WTC11 (cell line): ENCODE data around the gene CD300A. TPM values are rescaled to one million over a fixed set of nuclear protein-coding genes. Genes with fewer than 3 reads are reported as not detected.

Experiments used
- ATAC-seq: fragments of 200-7000 bp; cut with Tn5 transposase; 2 replicates; pipeline ENCODE4 v1.10.0; 2021; ENCODE audit warnings: mild to moderate bottlenecking, moderate library complexity
- CTCF ChIA-PET: fragments of 300-600 bp; sonication (Branson Sonifier 250); formaldehyde crosslinking; loops from one replicate; lab custom pipeline; 2021; ENCODE audit warnings: antibody characterized with exemption; lab: Charles Lee
- POLR2A ChIA-PET: fragments of 350-600 bp; sonication (Branson Sonifier 250); formaldehyde crosslinking; loops from one replicate; lab custom pipeline; 2021; ENCODE audit warnings: antibody characterized with exemption; lab: Charles Lee
- DNase-seq: peaks from one replicate; pipeline ENCODE4 v3.0.0; 2021; ENCODE audit warnings: low spot score
- H3K27ac Mint-ChIP-seq: 2 replicates; pipeline ENCODE4 v1.8.0; 2021; ENCODE audit warnings: mixed read lengths
- H3K27me3 Mint-ChIP-seq: 2 replicates; pipeline ENCODE4 v1.8.0; 2021; ENCODE audit warnings: low read depth, mild to moderate bottlenecking, moderate library complexity, mixed read lengths
- H3K36me3 Mint-ChIP-seq: 2 replicates; pipeline ENCODE4 v1.8.0; 2021; ENCODE audit warnings: mixed read lengths
- H3K4me1 Mint-ChIP-seq: 2 replicates; pipeline ENCODE4 v1.8.0; 2022; ENCODE audit warnings: mixed read lengths
- H3K4me3 Mint-ChIP-seq: 2 replicates; pipeline ENCODE4 v1.8.0; 2021; ENCODE audit warnings: mild to moderate bottlenecking, moderate library complexity, mixed read lengths
- H3K9me3 Mint-ChIP-seq: 2 replicates; pipeline ENCODE4 v1.8.0; 2021; ENCODE audit warnings: mixed read lengths
- CREB1 ChIP-seq: sonication (generic); formaldehyde crosslinking; IDR thresholded peaks from 2 replicates; pipeline ENCODE4 v1.8.0; 2023; ENCODE audit warnings: mild to moderate bottlenecking, missing genetic modification reagents
- FOXJ3 ChIP-seq: sonication (generic); formaldehyde crosslinking; IDR thresholded peaks from 2 replicates; pipeline ENCODE4 v1.9.0; 2021; ENCODE audit warnings: missing genetic modification reagents, mild to moderate bottlenecking, borderline replicate concordance
- GABPB1 ChIP-seq: sonication (generic); formaldehyde crosslinking; IDR thresholded peaks from 2 replicates; pipeline ENCODE4 v1.8.1; 2023; ENCODE audit warnings: mild to moderate bottlenecking, missing genetic modification reagents
- GRHL2 ChIP-seq: fragments of 250-450 bp; sonication (Bioruptor Pico); IDR thresholded peaks from 2 replicates; pipeline ENCODE4 v1.8.0; 2022; ENCODE audit warnings: mild to moderate bottlenecking, moderate library complexity; ENCODE audit not compliant: insufficient replicate concordance, severe bottlenecking
- JAZF1 ChIP-seq: fragments of 250-450 bp; sonication (Bioruptor Pico); IDR thresholded peaks from 2 replicates; pipeline ENCODE4 v1.9.0; 2021; ENCODE audit warnings: moderate library complexity, mild to moderate bottlenecking, inconsistent platforms
- NFE2L1 ChIP-seq: sonication (generic); formaldehyde crosslinking; IDR thresholded peaks from 2 replicates; pipeline ENCODE4 v1.8.1; 2023; ENCODE audit warnings: missing genetic modification reagents
- NFYB ChIP-seq: sonication (generic); formaldehyde crosslinking; conservative IDR thresholded peaks from 2 replicates; pipeline ENCODE4 v1.8.0; 2022; ENCODE audit warnings: low read depth, missing genetic modification reagents
- NR3C1 ChIP-seq: sonication (generic); formaldehyde crosslinking; conservative IDR thresholded peaks from 2 replicates; pipeline ENCODE4 v1.8.1; 2023; ENCODE audit warnings: low read depth, mild to moderate bottlenecking, missing genetic modification reagents
- OVOL2 ChIP-seq: fragments of 250-450 bp; sonication (Bioruptor Pico); IDR thresholded peaks from 2 replicates; pipeline ENCODE4 v1.9.0; 2021; ENCODE audit warnings: mild to moderate bottlenecking, borderline replicate concordance
- RELA ChIP-seq: sonication (generic); formaldehyde crosslinking; IDR thresholded peaks from 2 replicates; pipeline ENCODE4 v1.8.1; 2022; ENCODE audit warnings: missing genetic modification reagents, mild to moderate bottlenecking, borderline replicate concordance
- SMAD4 ChIP-seq: sonication (generic); formaldehyde crosslinking; IDR thresholded peaks from 2 replicates; pipeline ENCODE4 v1.8.0; 2022; ENCODE audit warnings: mild to moderate bottlenecking, missing genetic modification reagents
- TCF7 ChIP-seq: sonication (generic); formaldehyde crosslinking; IDR thresholded peaks from 2 replicates; pipeline ENCODE4 v1.8.0; 2022; ENCODE audit warnings: mild to moderate bottlenecking, low read depth, missing genetic modification reagents, moderate library complexity
- TEAD1 ChIP-seq: sonication (generic); formaldehyde crosslinking; IDR thresholded peaks from 2 replicates; pipeline ENCODE4 v1.8.0; 2022; ENCODE audit warnings: mild to moderate bottlenecking, missing genetic modification reagents
- TEAD4 ChIP-seq: sonication (generic); formaldehyde crosslinking; IDR thresholded peaks from 2 replicates; pipeline ENCODE4 v1.8.0; 2022; ENCODE audit warnings: mild to moderate bottlenecking, missing genetic modification reagents
- ZBTB21 ChIP-seq: sonication (generic); formaldehyde crosslinking; IDR thresholded peaks from 2 replicates; pipeline ENCODE4 v1.8.1; 2023; ENCODE audit warnings: mild to moderate bottlenecking, missing genetic modification reagents, borderline replicate concordance
- ZNF423 ChIP-seq: fragments of 250-450 bp; sonication (Bioruptor Pico); IDR thresholded peaks from 2 replicates; pipeline ENCODE4 v2.1.2; 2022; ENCODE audit warnings: mild to moderate bottlenecking, moderate library complexity
- total RNA-seq: library from RNA; stranded (reverse); gene quantifications from 3 replicates; pipeline ENCODE4 v1.2.3, GENCODE V29; 2021
- TF ChIP-seq, protein P1 (sequence below): fragments of 250-450 bp; sonication (Bioruptor Pico); IDR thresholded peaks from 2 replicates; pipeline ENCODE4 v1.9.0; 2021; ENCODE audit warnings: mild to moderate bottlenecking
- TF ChIP-seq, protein P2 (sequence below): sonication (generic); formaldehyde crosslinking; IDR thresholded peaks from 2 replicates; pipeline ENCODE4 v1.8.0; 2022; ENCODE audit warnings: missing genetic modification reagents
- TF ChIP-seq, protein P3 (sequence below): fragments of 200-600 bp; IDR thresholded peaks from 2 replicates; pipeline ENCODE4 v1.8.0; 2022; ENCODE audit warnings: antibody characterized with exemption
- TF ChIP-seq, protein P4 (sequence below): sonication (generic); formaldehyde crosslinking; IDR thresholded peaks from 2 replicates; pipeline ENCODE4 v1.8.1; 2023; ENCODE audit warnings: mild to moderate bottlenecking, missing genetic modification reagents, moderate library complexity
- TF ChIP-seq, protein P5 (sequence below): sonication (generic); formaldehyde crosslinking; IDR thresholded peaks from 2 replicates; pipeline ENCODE4 v1.8.1; 2023; ENCODE audit warnings: mild to moderate bottlenecking, missing genetic modification reagents, borderline replicate concordance

Gene CD300A
- total RNA-seq, 1 experiment from 2014 or later, result 1.1 TPM

DNA sequence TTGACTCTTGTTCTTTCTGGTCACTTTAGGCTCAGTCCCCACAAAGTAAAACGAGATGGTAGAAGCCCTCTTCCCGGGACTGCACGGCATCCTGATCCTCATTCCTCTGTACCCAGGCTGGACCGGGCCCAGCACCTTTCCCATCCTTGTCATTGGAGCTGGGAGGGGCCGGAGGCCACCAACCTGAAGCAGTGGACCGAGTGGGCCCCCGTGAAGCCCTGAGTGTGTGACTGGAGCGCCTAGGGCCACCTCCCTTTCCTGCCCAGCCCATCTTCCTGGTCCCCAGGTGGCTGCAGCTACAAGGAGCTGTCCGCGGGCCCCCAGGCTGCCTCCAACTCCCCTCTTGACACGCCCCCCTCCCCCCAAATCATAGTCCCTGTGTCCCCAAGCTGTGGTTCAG lies 17.1 kb upstream of the CD300A start (continued):
- no peak for TF ChIP-seq GABPB1 (CRISPR knock-in tag)
- TF ChIP-seq RELA (CRISPR knock-in tag), result no peak

DNA sequence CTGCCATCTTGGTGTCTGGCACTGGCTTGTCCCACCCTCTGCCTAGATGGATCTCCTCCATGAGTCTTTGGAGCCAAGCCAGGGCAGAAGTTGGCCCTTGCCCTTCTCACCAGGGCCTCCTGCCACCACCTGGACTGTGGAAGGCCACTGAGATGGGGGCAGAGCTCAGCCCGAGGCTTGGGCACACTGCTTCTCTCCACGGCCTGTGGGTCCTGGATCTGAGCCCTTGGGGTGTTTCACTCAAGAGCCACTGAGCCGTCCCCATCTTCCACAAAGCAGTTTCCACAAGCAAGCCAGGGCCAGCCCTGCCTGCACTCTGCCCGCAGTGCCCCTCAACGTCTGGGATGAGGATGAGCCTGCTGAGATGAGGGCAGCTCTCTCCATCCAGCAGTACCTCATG lies 16.7 kb upstream of the CD300A start:
- Mint-ChIP-seq H3K4me1 (peaks cover 25% of the 10 kb centered on the region), H3K9me3 (no peaks in the 10 kb centered on the region), H3K27ac (no peak overlapping the region), H3K27me3 (peaks cover 24% of the 10 kb centered on the region), H3K36me3 (no peaks in the 10 kb centered on the region), H3K4me3 (no peak overlapping the region)
- ChIA-PET POLR2A (interaction anchor here (0.7 kb wide), 1 partner anchor 47 kb away, joined by 4 read pairs; no protein-coding TSS in a partner anchor), CTCF (interaction anchor here (2.5 kb wide), 1 partner anchor 71 kb away, joined by 11 read pairs; no protein-coding TSS in a partner anchor)
- DNase-seq, result no peak
- no peak for ATAC-seq
- TF ChIP-seq, protein P1, sequence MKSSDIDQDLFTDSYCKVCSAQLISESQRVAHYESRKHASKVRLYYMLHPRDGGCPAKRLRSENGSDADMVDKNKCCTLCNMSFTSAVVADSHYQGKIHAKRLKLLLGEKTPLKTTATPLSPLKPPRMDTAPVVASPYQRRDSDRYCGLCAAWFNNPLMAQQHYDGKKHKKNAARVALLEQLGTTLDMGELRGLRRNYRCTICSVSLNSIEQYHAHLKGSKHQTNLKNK, result no peak
- no peak for TF ChIP-seq NFYB (CRISPR knock-in tag)
- no peak for TF ChIP-seq GABPB1 (CRISPR knock-in tag)
- no peak for TF ChIP-seq TEAD4 (CRISPR knock-in tag)
- no peak for TF ChIP-seq TCF7 (CRISPR knock-in tag)
- no peak for TF ChIP-seq GRHL2 (CRISPR knock-in tag)
- no peak for TF ChIP-seq NR3C1 (CRISPR knock-in tag)
- TF ChIP-seq, protein P2, sequence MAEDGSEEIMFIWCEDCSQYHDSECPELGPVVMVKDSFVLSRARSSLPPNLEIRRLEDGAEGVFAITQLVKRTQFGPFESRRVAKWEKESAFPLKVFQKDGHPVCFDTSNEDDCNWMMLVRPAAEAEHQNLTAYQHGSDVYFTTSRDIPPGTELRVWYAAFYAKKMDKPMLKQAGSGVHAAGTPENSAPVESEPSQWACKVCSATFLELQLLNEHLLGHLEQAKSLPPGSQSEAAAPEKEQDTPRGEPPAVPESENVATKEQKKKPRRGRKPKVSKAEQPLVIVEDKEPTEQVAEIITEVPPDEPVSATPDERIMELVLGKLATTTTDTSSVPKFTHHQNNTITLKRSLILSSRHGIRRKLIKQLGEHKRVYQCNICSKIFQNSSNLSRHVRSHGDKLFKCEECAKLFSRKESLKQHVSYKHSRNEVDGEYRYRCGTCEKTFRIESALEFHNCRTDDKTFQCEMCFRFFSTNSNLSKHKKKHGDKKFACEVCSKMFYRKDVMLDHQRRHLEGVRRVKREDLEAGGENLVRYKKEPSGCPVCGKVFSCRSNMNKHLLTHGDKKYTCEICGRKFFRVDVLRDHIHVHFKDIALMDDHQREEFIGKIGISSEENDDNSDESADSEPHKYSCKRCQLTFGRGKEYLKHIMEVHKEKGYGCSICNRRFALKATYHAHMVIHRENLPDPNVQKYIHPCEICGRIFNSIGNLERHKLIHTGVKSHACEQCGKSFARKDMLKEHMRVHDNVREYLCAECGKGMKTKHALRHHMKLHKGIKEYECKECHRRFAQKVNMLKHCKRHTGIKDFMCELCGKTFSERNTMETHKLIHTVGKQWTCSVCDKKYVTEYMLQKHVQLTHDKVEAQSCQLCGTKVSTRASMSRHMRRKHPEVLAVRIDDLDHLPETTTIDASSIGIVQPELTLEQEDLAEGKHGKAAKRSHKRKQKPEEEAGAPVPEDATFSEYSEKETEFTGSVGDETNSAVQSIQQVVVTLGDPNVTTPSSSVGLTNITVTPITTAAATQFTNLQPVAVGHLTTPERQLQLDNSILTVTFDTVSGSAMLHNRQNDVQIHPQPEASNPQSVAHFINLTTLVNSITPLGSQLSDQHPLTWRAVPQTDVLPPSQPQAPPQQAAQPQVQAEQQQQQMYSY (CRISPR knock-in tag), result no peak
- TF ChIP-seq, protein P3, sequence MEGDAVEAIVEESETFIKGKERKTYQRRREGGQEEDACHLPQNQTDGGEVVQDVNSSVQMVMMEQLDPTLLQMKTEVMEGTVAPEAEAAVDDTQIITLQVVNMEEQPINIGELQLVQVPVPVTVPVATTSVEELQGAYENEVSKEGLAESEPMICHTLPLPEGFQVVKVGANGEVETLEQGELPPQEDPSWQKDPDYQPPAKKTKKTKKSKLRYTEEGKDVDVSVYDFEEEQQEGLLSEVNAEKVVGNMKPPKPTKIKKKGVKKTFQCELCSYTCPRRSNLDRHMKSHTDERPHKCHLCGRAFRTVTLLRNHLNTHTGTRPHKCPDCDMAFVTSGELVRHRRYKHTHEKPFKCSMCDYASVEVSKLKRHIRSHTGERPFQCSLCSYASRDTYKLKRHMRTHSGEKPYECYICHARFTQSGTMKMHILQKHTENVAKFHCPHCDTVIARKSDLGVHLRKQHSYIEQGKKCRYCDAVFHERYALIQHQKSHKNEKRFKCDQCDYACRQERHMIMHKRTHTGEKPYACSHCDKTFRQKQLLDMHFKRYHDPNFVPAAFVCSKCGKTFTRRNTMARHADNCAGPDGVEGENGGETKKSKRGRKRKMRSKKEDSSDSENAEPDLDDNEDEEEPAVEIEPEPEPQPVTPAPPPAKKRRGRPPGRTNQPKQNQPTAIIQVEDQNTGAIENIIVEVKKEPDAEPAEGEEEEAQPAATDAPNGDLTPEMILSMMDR, result no peak
- TF ChIP-seq TEAD1 (CRISPR knock-in tag), result no peak
- TF ChIP-seq CREB1, result no peak
- TF ChIP-seq NFE2L1 (CRISPR knock-in tag), result no peak
- TF ChIP-seq, protein P4, sequence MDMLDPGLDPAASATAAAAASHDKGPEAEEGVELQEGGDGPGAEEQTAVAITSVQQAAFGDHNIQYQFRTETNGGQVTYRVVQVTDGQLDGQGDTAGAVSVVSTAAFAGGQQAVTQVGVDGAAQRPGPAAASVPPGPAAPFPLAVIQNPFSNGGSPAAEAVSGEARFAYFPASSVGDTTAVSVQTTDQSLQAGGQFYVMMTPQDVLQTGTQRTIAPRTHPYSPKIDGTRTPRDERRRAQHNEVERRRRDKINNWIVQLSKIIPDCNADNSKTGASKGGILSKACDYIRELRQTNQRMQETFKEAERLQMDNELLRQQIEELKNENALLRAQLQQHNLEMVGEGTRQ (CRISPR knock-in tag), result no peak
- TF ChIP-seq FOXJ3 (CRISPR knock-in tag), result no peak
- no peak for TF ChIP-seq OVOL2
- no peak for TF ChIP-seq SMAD4 (CRISPR knock-in tag)
- TF ChIP-seq JAZF1 (CRISPR knock-in tag), result no peak
- TF ChIP-seq, protein P5, sequence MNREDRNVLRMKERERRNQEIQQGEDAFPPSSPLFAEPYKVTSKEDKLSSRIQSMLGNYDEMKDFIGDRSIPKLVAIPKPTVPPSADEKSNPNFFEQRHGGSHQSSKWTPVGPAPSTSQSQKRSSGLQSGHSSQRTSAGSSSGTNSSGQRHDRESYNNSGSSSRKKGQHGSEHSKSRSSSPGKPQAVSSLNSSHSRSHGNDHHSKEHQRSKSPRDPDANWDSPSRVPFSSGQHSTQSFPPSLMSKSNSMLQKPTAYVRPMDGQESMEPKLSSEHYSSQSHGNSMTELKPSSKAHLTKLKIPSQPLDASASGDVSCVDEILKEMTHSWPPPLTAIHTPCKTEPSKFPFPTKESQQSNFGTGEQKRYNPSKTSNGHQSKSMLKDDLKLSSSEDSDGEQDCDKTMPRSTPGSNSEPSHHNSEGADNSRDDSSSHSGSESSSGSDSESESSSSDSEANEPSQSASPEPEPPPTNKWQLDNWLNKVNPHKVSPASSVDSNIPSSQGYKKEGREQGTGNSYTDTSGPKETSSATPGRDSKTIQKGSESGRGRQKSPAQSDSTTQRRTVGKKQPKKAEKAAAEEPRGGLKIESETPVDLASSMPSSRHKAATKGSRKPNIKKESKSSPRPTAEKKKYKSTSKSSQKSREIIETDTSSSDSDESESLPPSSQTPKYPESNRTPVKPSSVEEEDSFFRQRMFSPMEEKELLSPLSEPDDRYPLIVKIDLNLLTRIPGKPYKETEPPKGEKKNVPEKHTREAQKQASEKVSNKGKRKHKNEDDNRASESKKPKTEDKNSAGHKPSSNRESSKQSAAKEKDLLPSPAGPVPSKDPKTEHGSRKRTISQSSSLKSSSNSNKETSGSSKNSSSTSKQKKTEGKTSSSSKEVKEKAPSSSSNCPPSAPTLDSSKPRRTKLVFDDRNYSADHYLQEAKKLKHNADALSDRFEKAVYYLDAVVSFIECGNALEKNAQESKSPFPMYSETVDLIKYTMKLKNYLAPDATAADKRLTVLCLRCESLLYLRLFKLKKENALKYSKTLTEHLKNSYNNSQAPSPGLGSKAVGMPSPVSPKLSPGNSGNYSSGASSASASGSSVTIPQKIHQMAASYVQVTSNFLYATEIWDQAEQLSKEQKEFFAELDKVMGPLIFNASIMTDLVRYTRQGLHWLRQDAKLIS (CRISPR knock-in tag), result no peak
- TF ChIP-seq ZNF423 (CRISPR knock-in tag), result no peak
- no peak for TF ChIP-seq ZBTB21 (CRISPR knock-in tag)
